ENCODE data around the gene FAM167B.
"Not testable (repeated sequence)": the region's sequence is repeated elsewhere in the genome, so short reads cannot be mapped to it uniquely, and the experiment has no call there.

The FAM167B gene

DNA sequence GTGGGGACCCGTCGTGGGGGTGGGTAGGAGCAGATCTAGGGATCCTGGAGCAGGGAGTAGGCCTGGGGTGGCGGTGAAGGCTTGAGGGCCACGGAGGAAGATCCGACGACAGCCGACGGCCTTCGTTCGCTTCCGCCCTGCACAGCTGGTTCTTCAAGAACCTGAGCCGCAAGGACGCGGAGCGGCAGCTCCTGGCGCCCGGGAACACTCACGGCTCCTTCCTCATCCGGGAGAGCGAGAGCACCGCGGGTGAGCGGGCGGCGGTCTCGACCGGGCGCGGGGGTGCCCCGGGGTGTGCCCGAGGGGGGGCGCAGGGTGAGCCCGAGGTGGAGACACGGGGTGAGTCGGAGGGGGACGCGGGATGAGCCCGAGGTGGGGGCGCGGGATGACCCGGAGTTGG, 28.4 kb downstream of the FAM167B start:
- DNase-seq (ENCODE audit: low read depth): no peak
- TF ChIP-seq, protein P1, sequence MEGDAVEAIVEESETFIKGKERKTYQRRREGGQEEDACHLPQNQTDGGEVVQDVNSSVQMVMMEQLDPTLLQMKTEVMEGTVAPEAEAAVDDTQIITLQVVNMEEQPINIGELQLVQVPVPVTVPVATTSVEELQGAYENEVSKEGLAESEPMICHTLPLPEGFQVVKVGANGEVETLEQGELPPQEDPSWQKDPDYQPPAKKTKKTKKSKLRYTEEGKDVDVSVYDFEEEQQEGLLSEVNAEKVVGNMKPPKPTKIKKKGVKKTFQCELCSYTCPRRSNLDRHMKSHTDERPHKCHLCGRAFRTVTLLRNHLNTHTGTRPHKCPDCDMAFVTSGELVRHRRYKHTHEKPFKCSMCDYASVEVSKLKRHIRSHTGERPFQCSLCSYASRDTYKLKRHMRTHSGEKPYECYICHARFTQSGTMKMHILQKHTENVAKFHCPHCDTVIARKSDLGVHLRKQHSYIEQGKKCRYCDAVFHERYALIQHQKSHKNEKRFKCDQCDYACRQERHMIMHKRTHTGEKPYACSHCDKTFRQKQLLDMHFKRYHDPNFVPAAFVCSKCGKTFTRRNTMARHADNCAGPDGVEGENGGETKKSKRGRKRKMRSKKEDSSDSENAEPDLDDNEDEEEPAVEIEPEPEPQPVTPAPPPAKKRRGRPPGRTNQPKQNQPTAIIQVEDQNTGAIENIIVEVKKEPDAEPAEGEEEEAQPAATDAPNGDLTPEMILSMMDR (IDR thresholded peaks at IDR 0.05; ENCODE audit: control insufficient read depth, extremely low read depth, insufficient read depth): no peak

DNA sequence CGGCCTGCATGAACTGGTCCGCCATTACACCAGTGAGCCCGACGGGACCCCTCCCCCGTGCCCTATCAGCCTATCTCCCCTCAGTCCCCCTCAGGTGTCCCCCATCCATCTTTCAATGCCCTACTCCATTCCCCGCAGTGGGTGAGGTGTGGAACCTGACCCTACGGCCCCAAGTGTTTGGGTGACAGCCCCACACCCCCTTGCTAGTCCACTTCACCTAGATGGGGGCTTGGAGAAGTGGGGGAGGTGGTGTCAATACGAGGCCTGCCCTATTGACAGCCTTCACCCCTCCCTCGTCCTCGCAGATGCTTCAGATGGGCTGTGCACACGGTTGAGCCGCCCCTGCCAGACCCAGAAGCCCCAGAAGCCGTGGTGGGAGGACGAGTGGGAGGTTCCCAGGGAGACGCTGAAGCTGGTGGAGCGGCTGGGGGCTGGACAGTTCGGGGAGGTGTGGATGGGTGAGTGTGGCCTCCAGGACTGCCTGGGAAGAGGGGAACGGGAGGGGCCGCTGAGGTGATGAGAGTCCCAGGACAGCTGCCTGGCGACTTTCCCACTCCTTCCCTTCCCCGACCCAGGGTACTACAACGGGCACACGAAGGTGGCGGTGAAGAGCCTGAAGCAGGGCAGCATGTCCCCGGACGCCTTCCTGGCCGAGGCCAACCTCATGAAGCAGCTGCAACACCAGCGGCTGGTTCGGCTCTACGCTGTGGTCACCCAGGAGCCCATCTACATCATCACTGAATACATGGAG, 29.2 kb downstream of the FAM167B start:
- no peak overlapping the region for H3K4me3 ChIP-seq (ENCODE audit: low read depth, low read length)
- DNase-seq (ENCODE audit: low read depth): no peak

More for the DNA sequence above, 28.4 kb downstream of the FAM167B start:
- no peak overlapping the region for H3K4me3 ChIP-seq (ENCODE audit: low read depth, low read length)

DNA sequence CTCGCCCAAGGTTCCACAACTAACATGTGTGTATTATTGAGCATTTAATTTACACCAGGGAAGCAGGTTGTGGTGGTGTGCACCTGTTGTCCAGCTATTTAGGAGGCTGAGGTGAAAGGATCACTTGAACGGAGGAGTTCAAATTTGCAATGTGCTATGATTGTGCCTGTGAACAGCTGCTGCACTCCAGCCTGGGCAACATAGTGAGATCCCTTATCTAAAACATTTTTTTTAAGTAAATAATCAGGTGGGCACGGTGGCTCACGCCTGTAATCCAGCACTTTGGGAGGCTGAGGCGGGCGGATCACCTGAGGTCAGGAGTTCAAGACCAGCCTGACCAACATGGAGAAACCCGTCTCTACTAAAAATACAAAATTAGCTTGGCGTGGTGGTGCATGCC, 37.8 kb downstream of the FAM167B start:
- DNase-seq (ENCODE audit: low read depth); H3K4me3 ChIP-seq (ENCODE audit: low read depth, low read length): not testable (repeated sequence)

More for the DNA sequence above, 29.2 kb downstream of the FAM167B start:
- TF ChIP-seq, protein P1 (IDR thresholded peaks at IDR 0.05; ENCODE audit: control insufficient read depth, extremely low read depth, insufficient read depth): no peak

DNA sequence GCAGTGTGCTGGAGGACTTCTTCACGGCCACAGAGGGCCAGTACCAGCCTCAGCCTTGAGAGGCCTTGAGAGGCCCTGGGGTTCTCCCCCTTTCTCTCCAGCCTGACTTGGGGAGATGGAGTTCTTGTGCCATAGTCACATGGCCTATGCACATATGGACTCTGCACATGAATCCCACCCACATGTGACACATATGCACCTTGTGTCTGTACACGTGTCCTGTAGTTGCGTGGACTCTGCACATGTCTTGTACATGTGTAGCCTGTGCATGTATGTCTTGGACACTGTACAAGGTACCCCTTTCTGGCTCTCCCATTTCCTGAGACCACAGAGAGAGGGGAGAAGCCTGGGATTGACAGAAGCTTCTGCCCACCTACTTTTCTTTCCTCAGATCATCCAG, 38.6 kb downstream of the FAM167B start:
- H3K4me3 ChIP-seq (ENCODE audit: low read depth, low read length): no peak overlapping the region
- TF ChIP-seq, protein P1 (IDR thresholded peaks at IDR 0.05; ENCODE audit: control insufficient read depth, extremely low read depth, insufficient read depth): no peak
- DNase-seq (ENCODE audit: low read depth): no peak

DNA sequence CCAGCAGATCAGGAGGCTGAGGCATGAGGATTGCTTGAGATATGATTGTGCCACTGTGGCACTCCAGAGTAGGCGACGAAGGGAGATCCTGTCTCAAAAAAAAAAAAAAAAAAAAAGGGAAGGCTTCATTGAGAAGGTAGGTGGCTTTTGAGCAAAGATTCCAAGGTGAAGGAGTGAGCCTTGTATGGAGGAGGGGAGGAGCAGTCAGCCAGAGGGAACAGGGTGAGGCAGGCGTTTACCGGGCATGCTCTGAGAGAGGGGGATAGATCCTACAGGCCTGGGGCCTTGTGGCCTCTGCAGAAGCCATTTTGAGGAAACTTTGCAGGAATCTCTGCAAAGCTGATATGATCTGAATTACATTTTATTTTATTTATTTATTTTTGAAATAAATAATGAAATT, 39.7 kb downstream of the FAM167B start:
- no peak overlapping the region for H3K4me3 ChIP-seq (ENCODE audit: low read depth, low read length)
- DNase-seq (ENCODE audit: low read depth): no peak
- TF ChIP-seq, protein P1 (IDR thresholded peaks at IDR 0.05; ENCODE audit: control insufficient read depth, extremely low read depth, insufficient read depth): no peak

DNA sequence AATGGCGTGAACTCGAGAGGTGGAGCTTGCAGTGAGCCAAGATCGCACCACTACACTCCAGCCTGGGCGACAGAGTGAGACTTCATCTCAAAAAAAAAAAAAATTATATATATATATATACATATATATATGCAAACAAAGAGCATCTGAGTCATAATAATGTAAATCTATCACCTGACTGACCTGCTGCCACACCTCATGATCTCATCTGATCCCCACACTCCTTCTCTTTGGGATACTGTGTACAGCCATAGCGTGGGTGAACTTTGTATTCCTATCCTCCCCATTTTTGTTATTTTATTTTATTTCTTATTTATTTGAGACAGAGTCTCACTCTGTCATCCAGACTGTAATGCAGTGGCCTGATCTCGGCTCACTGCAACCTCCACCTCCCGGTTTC, 42.2 kb downstream of the FAM167B start:
- no peak overlapping the region for H3K4me3 ChIP-seq (ENCODE audit: low read depth, low read length)
- TF ChIP-seq, protein P1 (IDR thresholded peaks at IDR 0.05; ENCODE audit: control insufficient read depth, extremely low read depth, insufficient read depth): no peak
- DNase-seq (ENCODE audit: low read depth): peak; percentile 14

DNA sequence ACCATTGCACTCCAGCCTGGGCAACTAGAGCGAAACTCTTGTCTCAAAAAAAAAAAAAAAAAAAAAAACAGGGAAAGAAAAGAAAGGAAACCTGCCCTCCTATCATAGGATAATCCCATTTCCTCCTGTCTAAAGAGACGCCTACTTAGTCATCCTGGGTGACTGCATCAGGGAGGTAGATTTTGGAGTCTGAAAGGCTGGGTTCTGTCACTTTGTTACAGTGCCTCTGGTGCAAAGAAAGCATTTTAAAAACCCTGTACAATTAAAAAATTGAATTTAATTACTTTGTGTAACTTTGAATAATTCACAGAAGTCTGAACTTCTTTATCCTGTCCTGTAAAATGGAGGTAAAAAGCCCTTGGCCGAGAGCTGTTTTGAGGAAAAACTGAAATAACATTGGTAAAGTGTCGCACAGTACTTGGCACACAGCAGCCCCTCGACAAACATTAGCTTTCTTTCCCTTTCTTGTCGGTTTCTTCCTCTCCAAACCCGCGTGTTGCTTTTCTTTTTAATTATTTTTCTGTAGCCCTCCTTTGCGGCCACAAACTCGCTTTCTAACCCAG, 44.2 kb downstream of the FAM167B start:
- TF ChIP-seq, protein P1 (IDR thresholded peaks at IDR 0.05; ENCODE audit: control insufficient read depth, extremely low read depth, insufficient read depth): no peak
- H3K4me3 ChIP-seq (ENCODE audit: low read depth, low read length): peak overlapping the region; percentile 92
- DNase-seq (ENCODE audit: low read depth): no peak
